ENCODE measurements around the gene P3H3. TPM values are rescaled to one million over a fixed set of nuclear protein-coding genes. Genes with fewer than 3 reads are reported as not detected.

The P3H3 gene
- total and polyA plus RNA-seq, 2 of the 4 experiments (the other 2 are of a cell fraction) = 27.8 to 83.9 TPM

GRCh38 chr12:6887460-6887859 lies 59.3 kb downstream of the P3H3 start:
- intact Hi-C loops (cut with micrococcal nuclease) (no loop called here), in situ Hi-C loops (cut with MboI; ENCODE audit: low sequenced_read_pairs) (no loop called here), dilution Hi-C loops (cut with HindIII; ENCODE audit: low sequenced_read_pairs, unreplicated experiment) (no loop called here)
- DNase-seq = no peak
- Histone ChIP-seq H3K4me3 (ENCODE audit: insufficient read depth, low read depth, low read length) (no peak overlapping the region), H3K9me3 (ENCODE audit: control insufficient read depth, insufficient read depth, low read length) (no peaks in the 10 kb centered on the region), H4K8ac (ENCODE audit: low read depth in 2 of 2, low read length in 2 of 2) (no peak overlapping the region), H3K9ac (ENCODE audit: low read depth, low read length) (no peak overlapping the region), H3K23ac (ENCODE audit: low read depth, low read length) (no peak overlapping the region), H3K36me3 (ENCODE audit: control insufficient read depth, insufficient read depth, low read length) (peaks cover 17% of the 10 kb centered on the region), H3K4me2 (ENCODE audit: low read depth, low read length) (no peak overlapping the region), H3K9me1 (ENCODE audit: insufficient read depth, low read length) (0 out of 2 replicates have a peak, but pooled peaks cover 12% of the 10 kb centered on the region), H3K4ac (ENCODE audit: low read depth, low read length) (no peak overlapping the region), H4K5ac (ENCODE audit: low read depth, low read length) (no peak overlapping the region), H2AFZ (replicated peaks; ENCODE audit: low read length, poor library complexity) (no peak overlapping the region), H3K79me1 (ENCODE audit: low read depth in 1 of 2, low read length in 2 of 2) (peaks cover 5 to 17% of the 10 kb centered on the region in 2 experiments; a peak in 3 of 4 replicates), H2BK5ac (ENCODE audit: low read depth, low read length, poor library complexity, severe bottlenecking) (no peak overlapping the region), H3K4me1 (ENCODE audit: control insufficient read depth, insufficient read depth, low read length) (peaks cover 2% of the 10 kb centered on the region; the same call in 1 of the 2 replicates), H2AK5ac (ENCODE audit: low read depth, low read length) (no peak overlapping the region), H2BK120ac (ENCODE audit: low read depth, low read length) (no peak overlapping the region), H3K27ac (ENCODE audit: insufficient read depth, low read length) (no peak overlapping the region), H4K20me1 (ENCODE audit: insufficient read depth, low read length) (no peaks in the 10 kb centered on the region), H2AK9ac (replicated peaks; ENCODE audit: low read depth, low read length, poor library complexity) (no peak overlapping the region), H2BK15ac (ENCODE audit: low read depth, low read length) (no peak overlapping the region), H4K91ac (ENCODE audit: insufficient read depth, low read depth, low read length) (no peak overlapping the region), H3K56ac (ENCODE audit: extremely low read depth, insufficient read depth, low read length) (no peak overlapping the region), H2BK20ac (ENCODE audit: low read depth, low read length) (no peak overlapping the region), H3K18ac (ENCODE audit: low read depth, low read length) (no peak overlapping the region), H3K27me3 (ENCODE audit: control insufficient read depth, insufficient read depth, low read length) (no peaks in the 10 kb centered on the region), H3K14ac (replicated peaks; ENCODE audit: low read depth, low read length) (no peak overlapping the region)
- ChIA-PET CTCF (no interaction called here), POLR2A (ENCODE audit: unreplicated experiment) (no interaction called here)
- BruUV-seq (replicated peaks) = no TSS peak
- TF ChIP-seq FOS (IDR thresholded peaks at IDR 0.05; ENCODE audit: low read depth, low read length) = no peak
- ATAC-seq (ENCODE audit: low read depth) = no peak
- 90% methylated on average over 2 of the region's 8 CpGs; no CpG with 5 or more reads in 1 of the 2 experiments for WGBS, 2 experiments (ENCODE audit: extremely low coverage in 2 of 2, insufficient read length in 1 of 2)
